ENCODE measurements around the gene NEU4. TPM values are rescaled to one million over a fixed set of nuclear protein-coding genes. Genes with fewer than 3 reads are reported as not detected.
"Not testable (repeated sequence)": the region's sequence is repeated elsewhere in the genome, so short reads cannot be mapped to it uniquely, and the experiment has no call there.

Gene NEU4
- total RNA-seq, 4 donors from 2014 or later = 3.0 to 119 (median 19.4) TPM

DNA sequence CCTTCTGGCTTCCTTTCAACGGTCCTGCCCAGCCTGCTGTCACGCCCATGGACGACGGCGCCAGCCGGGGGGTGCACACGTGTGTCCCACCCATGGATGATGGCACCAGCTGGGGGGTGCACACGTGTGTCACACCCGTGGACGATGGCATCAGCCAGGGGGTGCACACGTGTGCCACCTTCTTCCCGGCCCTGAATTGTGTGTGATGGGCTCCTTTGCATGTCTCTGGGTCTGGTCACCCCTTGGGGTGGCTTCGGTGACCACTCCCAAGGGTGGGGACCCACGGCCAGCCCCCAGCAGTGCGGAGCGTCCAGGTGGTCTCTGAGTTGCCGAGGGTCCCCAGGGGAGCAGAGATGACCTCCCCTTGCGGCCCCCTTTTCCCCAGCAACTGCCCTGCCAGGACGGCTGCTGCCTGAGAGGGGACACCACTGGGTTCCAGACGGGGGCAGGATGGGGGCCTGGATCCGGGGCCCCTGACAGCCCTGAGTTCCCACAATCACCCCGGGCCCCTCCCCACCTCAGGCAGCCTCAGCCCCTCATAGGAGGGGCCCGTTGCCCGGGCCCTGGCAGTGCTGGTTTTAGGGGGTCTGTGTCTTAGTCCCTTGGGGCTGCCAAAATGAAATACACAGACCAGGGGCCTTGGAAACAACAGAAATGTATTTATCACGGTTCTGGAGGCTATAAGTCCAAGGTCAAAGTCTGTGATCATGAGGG, 9.4 kb downstream of the NEU4 start:
- intact Hi-C loops (cut with DNase I; ENCODE audit: low total_unique reads) (no loop called here), in situ Hi-C loops (cut with MboI; ENCODE audit: low sequenced_read_pairs in 4 of 4) (no loop called here)
- H3K27ac ChIP-seq = no peak overlapping the region
- DNase-seq (peak in 1 of 2 donors; percentile 9), ATAC-seq (no peak)
- H3K4me3 ChIP-seq = no peak overlapping the region
- H3K36me3 ChIP-seq = no peaks in the 10 kb centered on the region
- H3K9me3 ChIP-seq = no peaks in the 10 kb centered on the region
- no peaks in the 10 kb centered on the region for H3K4me1 ChIP-seq
- no peaks in the 10 kb centered on the region for H3K27me3 ChIP-seq
- TF ChIP-seq, protein P1, sequence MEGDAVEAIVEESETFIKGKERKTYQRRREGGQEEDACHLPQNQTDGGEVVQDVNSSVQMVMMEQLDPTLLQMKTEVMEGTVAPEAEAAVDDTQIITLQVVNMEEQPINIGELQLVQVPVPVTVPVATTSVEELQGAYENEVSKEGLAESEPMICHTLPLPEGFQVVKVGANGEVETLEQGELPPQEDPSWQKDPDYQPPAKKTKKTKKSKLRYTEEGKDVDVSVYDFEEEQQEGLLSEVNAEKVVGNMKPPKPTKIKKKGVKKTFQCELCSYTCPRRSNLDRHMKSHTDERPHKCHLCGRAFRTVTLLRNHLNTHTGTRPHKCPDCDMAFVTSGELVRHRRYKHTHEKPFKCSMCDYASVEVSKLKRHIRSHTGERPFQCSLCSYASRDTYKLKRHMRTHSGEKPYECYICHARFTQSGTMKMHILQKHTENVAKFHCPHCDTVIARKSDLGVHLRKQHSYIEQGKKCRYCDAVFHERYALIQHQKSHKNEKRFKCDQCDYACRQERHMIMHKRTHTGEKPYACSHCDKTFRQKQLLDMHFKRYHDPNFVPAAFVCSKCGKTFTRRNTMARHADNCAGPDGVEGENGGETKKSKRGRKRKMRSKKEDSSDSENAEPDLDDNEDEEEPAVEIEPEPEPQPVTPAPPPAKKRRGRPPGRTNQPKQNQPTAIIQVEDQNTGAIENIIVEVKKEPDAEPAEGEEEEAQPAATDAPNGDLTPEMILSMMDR (IDR thresholded peaks at IDR 0.05 in 4 of 5, conservative IDR thresholded peaks at IDR 0.05 in 1 of 5) = no peak
- no peak for TF ChIP-seq POLR2A (IDR thresholded peaks at IDR 0.05)

DNA sequence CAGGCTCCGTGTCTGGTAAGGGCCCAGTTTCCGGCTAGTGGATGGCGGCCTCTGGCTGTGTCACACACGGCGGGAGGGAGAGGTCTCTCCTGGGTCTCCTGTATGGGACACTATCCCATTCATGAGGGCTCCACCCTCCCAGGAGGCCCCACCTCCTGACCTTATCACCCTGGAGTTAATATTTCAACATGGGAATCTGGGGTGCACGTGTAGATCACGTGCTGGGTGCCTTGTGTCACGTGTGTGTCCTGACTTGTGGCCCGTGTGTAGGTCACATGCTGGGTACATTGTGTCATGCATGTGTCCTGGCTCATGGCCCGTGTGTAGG, 9.9 kb downstream of the NEU4 start:
- no peak overlapping the region for H3K4me3 ChIP-seq
- in situ Hi-C loops (cut with MboI; ENCODE audit: low sequenced_read_pairs in 4 of 4) (no loop called here), intact Hi-C loops (cut with DNase I; ENCODE audit: low total_unique reads) (no loop called here)
- DNase-seq (peak in 1 of 2 donors; percentile 32), ATAC-seq (peak in 1 of 2 donors; percentile 31)
- no peaks in the 10 kb centered on the region for H3K4me1 ChIP-seq
- no peaks in the 10 kb centered on the region for H3K9me3 ChIP-seq
- no peak overlapping the region for H3K27ac ChIP-seq
- no peak for TF ChIP-seq POLR2A (IDR thresholded peaks at IDR 0.05)
- TF ChIP-seq, protein P1 (IDR thresholded peaks at IDR 0.05 in 4 of 5, conservative IDR thresholded peaks at IDR 0.05 in 1 of 5) = no peak
- no peaks in the 10 kb centered on the region for H3K27me3 ChIP-seq
- H3K36me3 ChIP-seq = no peaks in the 10 kb centered on the region

DNA sequence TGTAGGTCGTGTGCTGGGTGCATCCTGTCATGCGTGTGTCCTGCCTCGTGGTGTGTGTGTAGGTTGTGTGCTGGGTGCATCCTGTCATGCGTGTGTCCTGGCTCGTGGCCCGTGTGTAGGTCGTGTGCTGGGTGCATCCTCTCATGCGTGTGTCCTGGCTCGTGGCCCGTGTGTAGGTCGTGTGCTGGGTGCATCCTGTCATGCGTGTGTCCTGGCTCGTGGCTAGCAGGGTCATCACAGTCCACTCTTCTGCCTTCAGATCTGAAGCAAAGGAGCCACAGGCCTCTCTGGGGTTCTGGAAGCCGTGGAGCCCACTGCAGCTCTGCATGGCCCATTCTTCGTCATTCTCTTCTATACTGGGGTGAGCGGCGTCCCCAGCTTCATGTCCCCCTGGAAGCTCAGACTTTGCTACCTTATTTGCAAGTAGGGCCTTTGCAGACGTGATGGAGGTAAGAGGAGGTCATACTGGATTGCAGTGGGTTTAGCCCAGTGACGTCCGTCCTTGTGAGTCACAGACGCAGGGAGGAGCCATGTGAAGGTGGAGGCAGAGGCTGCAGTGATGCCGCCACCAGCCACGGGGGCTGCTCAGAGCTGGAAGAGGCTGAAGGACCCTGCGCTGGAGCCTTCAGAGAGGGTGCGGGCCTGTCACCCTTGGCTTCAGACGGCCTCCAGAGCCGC, 11.1 kb downstream of the NEU4 start:
- in situ Hi-C loops (cut with MboI; ENCODE audit: low sequenced_read_pairs in 4 of 4); intact Hi-C loops (cut with DNase I; ENCODE audit: low total_unique reads): not testable (repeated sequence)
- peak in 1 of 2 donors; percentile 14 for DNase-seq

DNA sequence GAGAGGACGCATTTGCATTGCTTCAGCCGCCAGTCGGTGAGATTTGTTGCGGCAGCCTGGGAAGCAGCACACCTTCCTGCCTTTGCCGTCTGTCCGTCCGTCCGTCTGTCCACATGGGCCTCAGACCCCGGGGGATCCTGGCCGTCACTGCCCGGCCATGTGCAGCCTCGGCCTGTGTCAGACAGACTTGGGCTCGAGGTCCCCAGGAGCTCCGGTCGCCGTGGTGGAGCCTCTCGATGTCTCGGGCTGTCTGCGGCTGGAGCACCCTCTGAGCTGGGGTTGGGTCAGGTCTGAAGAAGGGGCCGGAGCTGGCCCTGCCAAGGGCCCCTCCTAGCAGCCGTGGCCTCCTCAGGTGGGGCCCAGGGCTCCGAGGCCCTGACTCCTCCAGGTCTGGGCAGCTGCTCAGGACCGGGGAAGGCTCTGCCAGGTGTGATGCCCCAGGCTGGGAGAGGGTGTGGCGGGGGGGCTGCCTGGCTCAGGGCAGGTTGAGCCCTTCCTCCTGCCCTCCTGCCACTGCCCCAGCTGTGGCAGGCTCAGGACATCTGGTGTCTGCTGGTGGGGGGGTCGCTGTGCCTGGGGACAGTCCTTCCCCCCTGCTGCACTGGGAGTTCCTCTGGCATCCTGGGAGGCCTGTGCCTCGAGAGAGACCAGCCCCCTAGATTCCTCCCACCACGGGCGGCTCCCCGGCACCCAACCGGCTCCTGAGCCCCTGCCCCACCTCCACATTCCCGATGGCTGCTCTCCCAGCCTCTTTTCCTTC, 11.8 kb downstream of the NEU4 start:
- no peak overlapping the region for H3K4me3 ChIP-seq
- no peak for ATAC-seq

More for the DNA sequence above, 11.1 kb downstream of the NEU4 start:
- not testable (repeated sequence) for H3K36me3 ChIP-seq, ATAC-seq, H3K27me3 ChIP-seq, H3K4me3 ChIP-seq, H3K27ac ChIP-seq, H3K4me1 ChIP-seq, H3K9me3 ChIP-seq

More for the DNA sequence above, 11.8 kb downstream of the NEU4 start:
- Histone ChIP-seq H3K36me3 (no peaks in the 10 kb centered on the region), H3K27ac (no peak overlapping the region), H3K9me3 (no peaks in the 10 kb centered on the region), H3K27me3 (no peaks in the 10 kb centered on the region), H3K4me1 (no peaks in the 10 kb centered on the region)
- TF ChIP-seq POLR2A (IDR thresholded peaks at IDR 0.05) = no peak
- TF ChIP-seq, protein P1 (IDR thresholded peaks at IDR 0.05 in 4 of 5, conservative IDR thresholded peaks at IDR 0.05 in 1 of 5) = no peak
- intact Hi-C loops (cut with DNase I; ENCODE audit: low total_unique reads) (no loop called here), in situ Hi-C loops (cut with MboI; ENCODE audit: low sequenced_read_pairs in 4 of 4) (no loop called here)
- DNase-seq = peak in 1 of 2 donors; percentile 8

All from gastrocnemius medialis (tissue), 4 donors.